A549 (cell line): Measurements from ENCODE around the gene ATP6V1B1. TPM values are rescaled to one million over a fixed set of nuclear protein-coding genes. Genes with fewer than 3 reads are reported as not detected.

ENCODE experiments used
- ATAC-seq, 2 experiments: fragments of 200-7000 bp in 1 of 2; fragments of >200 bp in 1 of 2; cut with Nextera tagmentation in 1 of 2; cut with Tn5 transposase in 1 of 2; 3 replicates each; pipeline versions ENCODE4 v1.8.0 to v1.9.1; 2018 to 2020; ENCODE audit warnings: mild to moderate bottlenecking in 1 of 2, moderate library complexity in 1 of 2
- CTCF ChIA-PET: fragments of 300-600 bp; sonication (Branson Sonifier 250); formaldehyde crosslinking; extraction: SDS; loops from one replicate; lab custom pipeline; 2021; ENCODE audit warnings: antibody characterized with exemption, inconsistent platforms; lab: Yijun Ruan, JAX
- POLR2A ChIA-PET: fragments of 350-600 bp; formaldehyde crosslinking; extraction: SDS; loops from one replicate; lab custom pipeline; 2021; ENCODE audit warnings: antibody characterized with exemption, inconsistent platforms; lab: Yijun Ruan, JAX
- DNase-seq, 2 experiments: peaks; one replicate each; pipeline versions ENCODE4 v3.0.0 to v3.0.0-alpha.2; 2011 to 2016; ENCODE audit warnings: low read depth in 1 of 2, low spot score in 1 of 2
- FAIRE-seq: peaks from 2 replicates; lab custom pipeline; 2011; peaks lifted over from hg19 to GRCh38; lab: Jason Lieb, UNC
- H3K27ac ChIP-seq, 2 experiments: fragments of >200 bp; sonication (Bioruptor Twin); formaldehyde crosslinking; 3 replicates each; pipeline ENCODE4 v1.5.1; 2016 to 2017
- H3K4me1 ChIP-seq: fragments of >200 bp; sonication (Bioruptor Twin); formaldehyde crosslinking; 3 replicates; pipeline ENCODE4 v1.6.1; 2016
- H3K4me2 ChIP-seq: fragments of >200 bp; sonication (Bioruptor Twin); formaldehyde crosslinking; 3 replicates; pipeline ENCODE4 v1.6.1; 2016
- H3K4me3 ChIP-seq: fragments of >200 bp; sonication (Bioruptor Twin); formaldehyde crosslinking; 3 replicates; pipeline ENCODE4 v1.5.1; 2016
- H3K9me3 ChIP-seq: fragments of >200 bp; sonication (Bioruptor Twin); formaldehyde crosslinking; 3 replicates; pipeline ENCODE4 v1.6.1; 2016
- CBX2 ChIP-seq: fragments of 200-600 bp; sonication (generic); IDR thresholded peaks from 2 replicates; pipeline ENCODE4 v1.6.1; 2016; ENCODE audit warnings: low read depth, mild to moderate bottlenecking, borderline replicate concordance
- CEBPB ChIP-seq, 2 experiments: fragments of >200 bp in 1 of 2; sonication (Bioruptor Twin) in 1 of 2; formaldehyde crosslinking in 1 of 2; IDR thresholded peaks; 2 replicates each; pipeline ENCODE4 v1.6.1; 2012 to 2016
- EHF ChIP-seq: fragments of 250-450 bp; sonication (Bioruptor Pico); IDR thresholded peaks from 2 replicates; pipeline ENCODE4 v1.5.0; 2020; ENCODE audit warnings: mild to moderate bottlenecking
- ELK1 ChIP-seq: fragments of 150-350 bp; IDR thresholded peaks from 2 replicates; pipeline ENCODE4 v1.6.1; 2014; ENCODE audit warnings: low read depth, mild to moderate bottlenecking, low read length
- EP300 ChIP-seq, 2 experiments: fragments of >200 bp; sonication (Bioruptor Twin); formaldehyde crosslinking; IDR thresholded peaks; 2 replicates in 1 of 2; 3 replicates in 1 of 2; pipeline ENCODE4 v1.6.1; 2016 to 2017
- FOXS1 ChIP-seq: fragments of 250-450 bp; sonication (Bioruptor Pico); IDR thresholded peaks from 2 replicates; pipeline ENCODE4 v1.5.0; 2020; ENCODE audit warnings: mild to moderate bottlenecking, moderate library complexity
- HOXA7 ChIP-seq: fragments of 250-450 bp; sonication (Bioruptor Pico); IDR thresholded peaks from 2 replicates; pipeline ENCODE4 v1.5.0; 2020; ENCODE audit warnings: mild to moderate bottlenecking, moderate library complexity
- JUNB ChIP-seq: fragments of >200 bp; sonication (Bioruptor Twin); formaldehyde crosslinking; IDR thresholded peaks from 2 replicates; pipeline ENCODE4 v1.6.1; 2016
- KDM1A ChIP-seq: fragments of 200-600 bp; sonication (generic); IDR thresholded peaks from 2 replicates; pipeline ENCODE4 v1.6.1; 2016; ENCODE audit warnings: low read depth, mild to moderate bottlenecking
- KDM5A ChIP-seq: fragments of 200-600 bp; sonication (generic); IDR thresholded peaks from 2 replicates; pipeline ENCODE4 v1.6.1; 2016; ENCODE audit warnings: antibody characterized with exemption, mild to moderate bottlenecking
- MAX ChIP-seq: IDR thresholded peaks from 2 replicates; pipeline ENCODE4 v1.6.1; 2012
- MAZ ChIP-seq: fragments of 150-350 bp; IDR thresholded peaks from 2 replicates; pipeline ENCODE4 v1.6.1; 2014; ENCODE audit warnings: antibody characterized with exemption, low read depth, low read length, borderline replicate concordance
- MYC ChIP-seq: IDR thresholded peaks from 2 replicates; pipeline ENCODE4 v1.6.1; 2012; ENCODE audit warnings: mild to moderate bottlenecking, inconsistent platforms, low read length, improper control_type of control experiment, borderline replicate concordance
- NR3C1 ChIP-seq: fragments of >200 bp; sonication (Bioruptor Twin); formaldehyde crosslinking; IDR thresholded peaks from 3 replicates; pipeline ENCODE4 v1.6.1; 2017
- PHF8 ChIP-seq: fragments of 200-600 bp; sonication (generic); IDR thresholded peaks from 2 replicates; pipeline ENCODE4 v1.6.1; 2016; ENCODE audit warnings: low read depth, mild to moderate bottlenecking, antibody characterized with exemption, moderate library complexity, borderline replicate concordance
- POLR2A ChIP-seq: IDR thresholded peaks from 2 replicates; pipeline ENCODE4 v1.6.1; 2012; ENCODE audit warnings: mild to moderate bottlenecking, low read length
- RARB ChIP-seq: fragments of 250-450 bp; sonication (Bioruptor Pico); IDR thresholded peaks from 2 replicates; pipeline ENCODE4 v1.8.0; 2021; ENCODE audit warnings: mild to moderate bottlenecking, moderate library complexity
- RCOR1 ChIP-seq: fragments of 150-350 bp; IDR thresholded peaks from 2 replicates; pipeline ENCODE4 v1.6.1; 2014; ENCODE audit warnings: antibody characterized with exemption, low read length, low read depth
- REST ChIP-seq: fragments of 200-600 bp; sonication (generic); IDR thresholded peaks from 2 replicates; pipeline ENCODE4 v1.6.1; 2016; ENCODE audit warnings: antibody characterized with exemption, mild to moderate bottlenecking, moderate library complexity
- SREBF2 ChIP-seq: fragments of 450-650 bp; IDR thresholded peaks from 2 replicates; pipeline ENCODE4 v1.6.1; 2014; ENCODE audit warnings: mild to moderate bottlenecking, moderate library complexity
- TP53 ChIP-seq: fragments of 250-450 bp; sonication (Bioruptor Pico); IDR thresholded peaks from 2 replicates; pipeline ENCODE4 v1.5.0; 2021; ENCODE audit warnings: mild to moderate bottlenecking, moderate library complexity
- USF2 ChIP-seq: fragments of 450-650 bp; IDR thresholded peaks from 2 replicates; pipeline ENCODE4 v1.6.1; 2014; ENCODE audit warnings: antibody characterized with exemption
- ZC3H11A ChIP-seq: fragments of 450-650 bp; IDR thresholded peaks from 2 replicates; pipeline ENCODE4 v1.6.1; 2014; ENCODE audit warnings: antibody characterized with exemption, mild to moderate bottlenecking
- ZFP36 ChIP-seq: fragments of 450-650 bp; IDR thresholded peaks from 2 replicates; pipeline ENCODE4 v1.6.1; 2014; ENCODE audit warnings: borderline replicate concordance; ENCODE audit not compliant: partially characterized antibody
- WGBS: methylation state at CpG from one replicate; pipeline ENCODE4 v1.1.6; 2017; ENCODE audit errors: missing lambda C conversion rate; 5-methylcytosine and 5-hydroxymethylcytosine counted together
- polyA plus RNA-seq, 4 experiments: library from polyadenylated mRNA; depleted of rRNA in 3 of 4; stranded (reverse); fragments of >200 nt; fragmentation: RNase III in 1 of 4; extraction: RNeasy Plus Mini Kit Qiagen cat#74134 plus additional on column Dnase treatment in 1 of 4; gene quantifications; 2 replicates in 3 of 4; 3 replicates in 1 of 4; pipeline ENCODE4 v1.2.3, GENCODE V29; 2011 to 2017

ATP6V1B1 gene
- polyA plus RNA-seq, 2 of the 4 experiments (the other 2 are of a cell fraction), result 1.9 to 2.5 TPM

- TF ChIP-seq EP300 (IDR thresholded peaks at IDR 0.05) (no peak), KDM1A (no peak), POLR2A (no peak), MYC (no peak), PHF8 (no peak), ZFP36 (no peak), EHF (CRISPR knock-in tag) (no peak), HOXA7 (no peak), NR3C1 (no peak), RARB (CRISPR knock-in tag) (no peak), RCOR1 (no peak)
Measured at GRCh38 chr2:70890469-70891065, 45.1 kb upstream of the ATP6V1B1 start (continued).

GRCh38 chr2:70891572-70892357 is 43.9 kb upstream of the ATP6V1B1 start:
- ChIA-PET CTCF (interaction anchor here (0.9 to 2.4 kb wide), 6 partner anchors 27 to 589 kb away, joined by 3 to 15 read pairs (median 3); partner anchors contain the start of gene FAM136A), POLR2A (no interaction called here)
- no peak for FAIRE-seq
- Histone ChIP-seq H3K4me3 (no peak overlapping the region), H3K4me1 (peaks cover 11% of the 10 kb centered on the region; the same call in 2 of the 3 replicates), H3K27ac (no peak overlapping the region), H3K9me3 (no peaks in the 10 kb centered on the region), H3K4me2 (no peak overlapping the region)
- ATAC-seq, result no peak
- WGBS, result 69% methylated on average over 9 of the region's 9 CpGs
- TF ChIP-seq JUNB (no peak), MYC (no peak), TP53 (no peak), KDM1A (no peak), USF2 (no peak), CBX2 (no peak), MAX (no peak), MAZ (no peak), RCOR1 (no peak), RARB (CRISPR knock-in tag) (no peak)
- DNase-seq, result no peak

- Histone ChIP-seq H3K9me3 (no peaks in the 10 kb centered on the region), H3K4me3 (no peak overlapping the region), H3K27ac (no peak overlapping the region), H3K4me1 (peaks cover 8% of the 10 kb centered on the region; the same call in 2 of the 3 replicates), H3K4me2 (no peak overlapping the region)
- ATAC-seq (no peak), DNase-seq (no peak), FAIRE-seq (no peak)
- ChIA-PET CTCF (interaction anchor here (0.8 to 2.4 kb wide), 6 partner anchors 26 to 88 kb away, joined by 3 to 15 read pairs (median 3); no protein-coding TSS in a partner anchor), POLR2A (no interaction called here)
- 48% methylated on average over 5 of the region's 5 CpGs for WGBS
- no peak for TF ChIP-seq CEBPB (IDR thresholded peaks at IDR 0.05)
- no peak for TF ChIP-seq RARB (CRISPR knock-in tag)
- no peak for TF ChIP-seq FOXS1
- no peak for TF ChIP-seq ZC3H11A
- no peak for TF ChIP-seq SREBF2
- TF ChIP-seq KDM5A, result no peak
- TF ChIP-seq ELK1, result no peak
- TF ChIP-seq TP53, result no peak
- TF ChIP-seq REST, result no peak
Measured at GRCh38 chr2:70892750-70893149, 43.0 kb upstream of the ATP6V1B1 start.
